ENCODE measurements around the gene LCMT1.
"Not testable (repeated sequence)": the region's sequence is repeated elsewhere in the genome, so short reads cannot be mapped to it uniquely, and the experiment has no call there.

The LCMT1 gene

GRCh38 chr16:25111403-25112166 lies at the start of gene LCMT1:
LCMT1 (plus strand) TSS chr16:25111742; CDS start chr16:25111884, 142 bp downstream.
- DNase-seq (ENCODE audit: low read depth): peak; percentile 77

DNA sequence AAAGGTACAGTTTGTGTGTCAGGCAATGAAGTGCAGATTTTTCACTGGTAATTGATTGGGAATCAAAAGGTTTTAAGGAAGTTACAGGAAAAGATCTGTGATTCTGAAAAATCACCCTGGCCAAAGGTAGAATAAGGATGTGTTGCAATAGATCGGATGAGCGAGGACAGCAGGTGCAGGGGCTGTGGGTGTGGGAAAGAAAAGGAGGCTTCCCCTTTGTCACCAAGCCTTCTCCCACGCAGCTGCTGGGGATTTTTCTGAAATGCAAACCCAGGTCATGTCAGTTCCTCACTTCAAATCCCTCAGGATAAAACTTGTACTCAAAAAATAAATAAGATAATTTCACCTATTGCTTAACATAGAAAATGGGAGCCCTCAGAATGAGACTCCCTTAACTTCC lies 48.4 kb upstream of the LCMT1 start:
- no peak for DNase-seq (ENCODE audit: low read depth)

GRCh38 chr16:25063865-25064264 lies 47.7 kb upstream of the LCMT1 start:
- DNase-seq (ENCODE audit: low read depth): no peak

DNA sequence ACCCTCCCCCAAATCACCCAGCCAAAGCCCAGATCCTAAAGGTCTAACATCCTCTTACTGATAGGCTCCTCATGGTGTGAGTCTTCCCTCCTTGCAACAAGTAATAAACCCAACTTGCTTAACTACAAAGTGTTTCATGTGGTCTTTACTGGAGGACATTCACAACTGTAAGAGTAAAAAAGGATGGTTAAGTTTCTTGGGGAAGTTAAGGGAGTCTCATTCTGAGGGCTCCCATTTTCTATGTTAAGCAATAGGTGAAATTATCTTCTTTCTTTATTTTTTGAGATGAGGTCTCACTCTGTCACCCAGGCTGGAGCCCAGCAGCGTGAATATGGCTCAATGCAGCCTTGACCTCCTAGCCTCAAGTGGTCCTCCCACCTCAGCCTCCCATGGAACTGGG lies 47.3 kb upstream of the LCMT1 start:
- not testable (repeated sequence) for DNase-seq (ENCODE audit: low read depth)

GRCh38 chr16:25064937-25065336 lies 46.6 kb upstream of the LCMT1 start:
- DNase-seq (ENCODE audit: low read depth): no peak

DNA sequence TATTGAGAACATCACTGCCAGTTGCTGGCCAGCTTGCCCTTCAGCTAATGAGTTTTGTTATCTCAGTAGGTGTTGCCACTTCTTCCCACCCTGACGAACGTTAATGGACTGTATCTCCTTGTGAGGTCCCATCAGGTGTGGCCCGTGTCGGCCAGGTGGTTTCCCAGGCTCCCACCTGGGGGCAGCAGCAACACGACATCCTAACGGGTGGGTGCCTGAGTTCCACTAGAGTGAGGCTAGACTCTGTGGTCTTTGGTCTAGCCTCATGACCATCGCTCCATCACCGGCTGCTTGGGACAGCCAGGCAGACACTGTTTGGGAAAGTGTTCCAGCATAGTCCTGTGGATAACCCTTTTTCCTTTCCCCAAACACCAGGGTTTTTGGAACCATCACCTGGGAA lies 45.6 kb upstream of the LCMT1 start:
- DNase-seq (ENCODE audit: low read depth): no peak

DNA sequence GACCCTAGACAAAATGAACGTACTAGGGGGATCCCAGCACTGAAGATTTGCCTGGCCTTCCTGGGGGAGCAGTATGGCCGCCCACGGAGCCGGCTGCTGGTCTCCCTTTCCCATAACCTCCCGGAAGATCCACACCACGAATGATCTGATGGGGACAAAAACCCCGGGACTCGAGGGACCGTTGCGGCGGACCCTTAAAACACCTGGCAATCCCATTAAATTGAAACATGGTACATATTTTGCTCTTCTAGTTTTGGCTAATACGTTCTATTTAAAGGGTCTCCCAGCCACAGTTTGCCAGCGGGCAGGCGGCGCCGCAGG lies 45.2 kb upstream of the LCMT1 start:
- no peak for DNase-seq (ENCODE audit: low read depth)

GRCh38 chr16:25066747-25067631 lies 44.6 kb upstream of the LCMT1 start:
- DNase-seq (ENCODE audit: low read depth): peak; percentile 70

DNA sequence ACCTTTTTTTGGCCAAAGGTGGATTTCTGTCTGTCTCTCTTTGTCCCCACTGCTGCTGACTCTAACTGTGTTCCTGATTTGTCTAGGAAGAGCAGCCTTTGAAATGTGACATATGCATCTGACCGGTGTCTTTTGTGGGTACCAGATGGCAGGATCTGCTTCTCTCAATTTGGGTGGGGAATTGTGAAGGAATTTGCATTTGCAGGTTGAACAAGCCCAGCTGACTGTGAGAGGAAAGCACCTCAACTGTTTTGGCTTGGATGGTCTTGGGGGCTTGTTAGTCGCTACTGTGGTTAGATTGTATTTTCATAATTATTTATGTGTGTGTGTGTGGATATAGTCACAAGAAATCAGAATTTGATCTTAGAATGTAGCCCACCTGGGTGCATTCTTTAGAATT lies 37.7 kb upstream of the LCMT1 start:
- no peak for DNase-seq (ENCODE audit: low read depth)

DNA sequence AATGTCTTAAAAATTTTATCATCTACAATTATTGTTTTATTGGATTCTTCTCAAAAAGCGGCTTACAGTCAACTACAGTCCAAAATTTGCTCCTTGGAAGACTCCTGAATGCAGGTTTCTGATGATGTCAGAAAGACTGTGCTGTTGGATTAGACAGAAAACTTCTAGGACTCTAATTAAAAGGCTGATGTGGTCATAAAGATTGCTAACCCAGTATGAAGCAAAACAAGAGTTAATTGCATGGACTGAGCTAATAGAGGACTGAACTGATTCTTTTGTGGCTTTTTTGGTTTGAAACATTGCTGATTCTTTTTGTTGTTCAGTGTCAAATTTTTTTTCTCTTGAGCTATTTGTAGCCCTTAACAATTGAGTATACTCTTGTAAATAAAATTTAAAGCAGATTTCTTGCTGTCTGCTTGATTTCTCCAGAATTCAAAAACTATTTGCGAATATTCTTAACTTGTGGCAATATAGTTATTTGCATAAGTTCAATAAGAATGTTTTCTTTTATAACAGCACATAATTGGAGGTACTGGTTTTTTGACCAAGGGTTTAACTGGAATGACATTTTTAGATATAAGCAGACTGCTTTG lies 33.1 kb upstream of the LCMT1 start:
- no peak for DNase-seq (ENCODE audit: low read depth)

GRCh38 chr16:25079637-25080378 lies 31.7 kb upstream of the LCMT1 start:
- no peak for DNase-seq (ENCODE audit: low read depth)

DNA sequence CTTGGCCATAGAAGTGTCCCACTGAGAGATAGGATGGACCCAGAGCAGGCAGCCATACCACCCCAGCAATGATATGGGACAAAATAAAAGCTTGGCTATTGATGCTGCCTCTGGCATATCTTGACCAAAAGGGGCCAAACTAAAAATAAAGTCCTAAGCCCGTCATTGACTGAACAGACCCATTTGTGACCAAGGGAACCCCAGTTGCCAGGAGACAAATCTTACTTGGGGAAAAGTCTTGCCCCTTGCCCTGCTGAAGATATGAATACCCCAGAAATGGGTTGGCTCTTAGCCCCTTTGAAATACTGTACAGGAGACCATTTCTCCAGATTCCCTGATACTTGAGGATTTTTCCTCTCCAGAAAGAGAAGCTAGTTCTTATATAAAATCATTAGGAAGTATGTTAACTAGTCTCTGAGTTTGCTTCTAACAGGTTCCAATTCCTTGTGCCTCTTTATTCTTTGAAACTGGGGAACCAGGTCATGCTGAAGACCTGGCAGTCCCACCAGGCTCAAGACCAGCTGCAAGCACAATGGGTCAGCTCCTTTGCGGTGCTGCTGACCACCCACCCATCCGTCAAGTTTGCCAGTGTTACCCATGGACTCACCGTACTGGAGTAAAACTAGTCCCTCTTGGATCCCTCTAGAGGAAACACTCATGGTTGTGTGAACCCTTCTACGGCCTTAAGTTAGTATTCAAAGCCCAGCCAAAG lies 31.0 kb upstream of the LCMT1 start:
- no peak for DNase-seq (ENCODE audit: low read depth)

- DNase-seq (ENCODE audit: low read depth): no peak
Observed at GRCh38 chr16:25081702-25082101, 29.8 kb upstream of the LCMT1 start.

DNA sequence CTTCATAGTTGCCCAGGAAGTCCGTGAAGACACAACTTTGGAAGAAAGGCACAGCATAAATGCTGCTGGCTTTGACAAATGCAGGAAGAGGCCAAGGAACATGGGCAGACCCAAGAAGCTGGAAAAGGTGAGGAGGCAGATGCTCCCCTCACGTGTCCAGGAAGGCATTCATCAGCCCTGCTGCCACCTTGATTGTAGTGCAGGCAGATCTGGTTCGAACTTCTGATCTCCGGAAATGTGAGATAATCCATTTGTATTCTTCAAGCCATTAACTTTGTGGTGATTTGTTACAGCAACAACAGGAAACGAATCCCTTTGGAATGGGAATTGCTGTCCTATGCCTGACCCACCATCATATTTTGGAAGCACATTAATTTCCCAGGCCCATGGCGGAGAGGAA lies 28.5 kb upstream of the LCMT1 start:
- DNase-seq (ENCODE audit: low read depth): no peak

GRCh38 chr16:25083701-25084100 lies 27.8 kb upstream of the LCMT1 start:
- DNase-seq (ENCODE audit: low read depth): no peak

DNA sequence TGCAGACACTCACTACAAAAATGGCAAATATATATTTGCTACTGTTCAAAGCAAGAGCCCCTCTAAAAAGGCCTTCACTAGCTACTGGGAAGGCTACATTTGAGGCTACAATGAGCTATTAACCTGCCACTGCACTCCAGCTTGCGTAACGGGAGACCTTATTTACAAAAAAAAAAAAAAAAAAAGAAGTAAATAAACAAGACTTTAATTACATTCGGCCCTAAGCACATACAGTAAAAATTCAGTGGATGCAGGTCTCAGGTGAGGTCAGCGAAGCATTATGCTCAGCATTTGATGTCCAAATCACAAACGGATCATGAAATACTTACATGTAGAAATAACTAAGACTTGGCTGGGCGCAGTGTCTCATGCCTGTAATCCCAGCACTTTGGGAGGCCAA lies 26.7 kb upstream of the LCMT1 start:
- no peak for DNase-seq (ENCODE audit: low read depth)

DNA sequence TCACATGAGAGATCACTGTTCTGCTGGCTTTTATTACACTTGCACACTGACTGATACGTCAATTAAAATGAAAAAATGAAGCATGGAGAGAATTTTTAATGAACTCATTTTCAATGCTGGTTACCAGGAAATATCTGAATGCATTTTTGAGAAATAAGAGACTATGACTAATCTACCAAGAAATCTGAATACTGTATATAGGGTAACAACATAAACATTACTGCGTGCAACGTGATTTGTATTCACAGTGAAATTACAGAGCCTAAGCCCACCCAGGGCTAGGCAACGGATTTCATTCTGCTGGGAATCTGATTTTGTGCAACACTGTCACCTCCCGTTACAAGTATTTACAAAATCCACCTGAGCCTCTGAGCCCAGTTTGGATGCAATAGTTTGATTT lies 23.8 kb upstream of the LCMT1 start:
- no peak for DNase-seq (ENCODE audit: low read depth)

GRCh38 chr16:25089351-25089750 lies 22.2 kb upstream of the LCMT1 start:
- DNase-seq (ENCODE audit: low read depth): no peak

GRCh38 chr16:25092441-25092840 lies 19.1 kb upstream of the LCMT1 start:
- DNase-seq (ENCODE audit: low read depth): no peak

DNA sequence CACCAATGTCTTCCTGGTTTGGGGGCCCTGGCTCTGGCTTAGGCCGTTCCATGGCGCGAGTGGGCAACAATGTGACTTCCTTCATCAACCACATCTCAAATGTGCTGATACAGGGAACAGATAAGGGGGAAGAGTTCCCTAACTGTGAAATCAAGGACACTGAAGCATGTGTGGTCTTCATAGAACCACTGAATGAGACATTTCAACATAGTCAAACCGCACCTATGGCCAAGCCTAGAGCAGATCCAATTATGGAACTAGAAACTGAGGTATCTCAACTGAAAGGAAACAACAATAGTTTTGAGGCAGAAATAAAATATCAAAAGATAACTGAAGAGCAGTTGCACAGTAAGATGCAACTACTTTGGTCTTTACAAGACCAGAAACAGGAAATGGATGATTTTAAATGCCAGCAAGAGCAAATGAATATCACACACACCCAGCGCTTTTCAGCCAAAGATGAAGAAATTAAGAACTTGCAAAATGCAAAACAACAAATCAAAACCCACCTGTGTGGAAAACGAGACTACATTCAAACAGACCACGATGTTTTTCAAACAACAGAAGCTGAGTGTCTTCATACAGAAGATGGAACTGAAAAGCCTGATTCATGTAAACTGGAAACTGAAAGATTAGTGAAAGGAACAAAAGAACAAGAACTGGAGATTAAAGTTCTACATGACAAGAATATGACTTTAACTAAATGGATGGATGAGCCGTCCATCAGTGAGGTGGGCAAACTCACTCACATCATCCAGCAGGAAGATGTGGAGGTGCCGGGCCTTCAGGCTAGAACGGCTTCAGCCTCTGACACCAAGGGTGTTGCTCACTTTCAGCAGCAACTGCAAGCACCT lies 18.1 kb upstream of the LCMT1 start:
- DNase-seq (ENCODE audit: low read depth): no peak

- no peak for DNase-seq (ENCODE audit: low read depth)
Observed at GRCh38 chr16:25094596-25094995, 16.9 kb upstream of the LCMT1 start.

All from stimulated activated CD8-positive, alpha-beta memory T cell treated with anti-CD3 and anti-CD28 coated beads, Interleukin-7, amount 100 ng/mL, for 24 hours (primary cell).